CD14-positive monocyte (primary cell): Measurements from ENCODE around the gene GPAT3. TPM values are rescaled to one million over a fixed set of nuclear protein-coding genes. Genes with fewer than 3 reads are reported as not detected.
A peak's percentile ranks its signal among the peaks of the same experiment; 100 is the strongest.

Experiments used
- DNase-seq, 3 donors: peaks; one replicate each; pipeline ENCODE4 v3.0.0-alpha.2; 2011 to 2022
- H2AFZ ChIP-seq: 2 replicates; pipeline ENCODE4 v1.6.0; 2012; ENCODE audit warnings: mild to moderate bottlenecking, low read depth, low read length, inconsistent platforms; ENCODE audit not compliant: insufficient read depth, poor library complexity, severe bottlenecking
- H3K27ac ChIP-seq, 2 donors: 1 replicate in 1 of 2; 2 replicates in 1 of 2; pipeline ENCODE4 v1.5.1; 2012 to 2013; ENCODE audit warnings: low read length in 2 of 2, control low read depth in 1 of 2, inconsistent platforms in 1 of 2, low read depth in 1 of 2, mild to moderate bottlenecking in 1 of 2
- H3K27me3 ChIP-seq, 2 donors: one replicate each; pipeline versions ENCODE4 v1.6.0 to v1.6.1; 2011 to 2013; ENCODE audit warnings: low read length in 2 of 2; ENCODE audit not compliant: control insufficient read depth in 2 of 2, insufficient read depth in 2 of 2
- H3K36me3 ChIP-seq, 2 donors: replicated peaks in 1 of 2; 1 replicate in 1 of 2; 2 replicates in 1 of 2; pipeline versions ENCODE4 v1.5.1 to v1.6.1; 2012 to 2013; ENCODE audit warnings: low read length in 2 of 2, control low read depth in 1 of 2, inconsistent platforms in 1 of 2, mild to moderate bottlenecking in 1 of 2; ENCODE audit not compliant: insufficient read depth in 2 of 2, control insufficient read depth in 1 of 2
- H3K4me1 ChIP-seq, 2 donors: 1 replicate in 1 of 2; 2 replicates in 1 of 2; pipeline versions ENCODE4 v1.5.1 to v1.6.1; 2012 to 2013; ENCODE audit warnings: low read length in 2 of 2, control low read depth in 1 of 2, inconsistent platforms in 1 of 2, mild to moderate bottlenecking in 1 of 2, moderate library complexity in 1 of 2; ENCODE audit not compliant: insufficient read depth in 2 of 2, control insufficient read depth in 1 of 2
- H3K4me2 ChIP-seq: replicated peaks from 2 replicates; pipeline ENCODE3; 2012; ENCODE audit warnings: low read length, moderate library complexity, mild to moderate bottlenecking; ENCODE audit not compliant: poor library complexity, severe bottlenecking; ENCODE audit errors: extremely low read depth
- H3K4me3 ChIP-seq, 3 experiments: fragments of 200-600 bp in 1 of 3; sonication (generic) in 1 of 3; replicated peaks in 1 of 3; 1 replicate in 2 of 3; 2 replicates in 1 of 3; pipeline ENCODE4 v1.5.1; 2011 to 2013; ENCODE audit warnings: low read length in 3 of 3, mild to moderate bottlenecking in 3 of 3, control low read depth in 2 of 3, low read depth in 2 of 3, inconsistent platforms in 1 of 3, moderate library complexity in 1 of 3
- H3K79me2 ChIP-seq: 2 replicates; pipeline ENCODE4 v1.6.0; 2012; ENCODE audit warnings: mild to moderate bottlenecking, control low read depth, inconsistent platforms, low read length, moderate library complexity; ENCODE audit not compliant: insufficient read depth
- H3K9ac ChIP-seq: 2 replicates; pipeline ENCODE4 v1.6.0; 2017; ENCODE audit warnings: low read length, mild to moderate bottlenecking; ENCODE audit not compliant: insufficient read depth, poor library complexity, severe bottlenecking
- H3K9me3 ChIP-seq, 2 donors: replicated peaks in 1 of 2; 1 replicate in 1 of 2; 2 replicates in 1 of 2; pipeline versions ENCODE4 v1.5.1 to v1.6.1; 2012 to 2013; ENCODE audit warnings: low read length in 2 of 2, control low read depth in 1 of 2; ENCODE audit not compliant: control insufficient read depth in 1 of 2, insufficient read depth in 1 of 2
- H4K20me1 ChIP-seq: 2 replicates; pipeline ENCODE4 v1.6.0; 2012; ENCODE audit warnings: mild to moderate bottlenecking, low read length, control low read depth, moderate library complexity; ENCODE audit not compliant: insufficient read depth
- H3K27ac Mint-ChIP-seq, 7 donors: one replicate each; pipeline ENCODE4 v1.8.0; 2020; ENCODE audit warnings: mild to moderate bottlenecking in 7 of 7, mixed read lengths in 7 of 7, moderate library complexity in 6 of 7, inconsistent platforms in 2 of 7
- H3K27me3 Mint-ChIP-seq, 3 donors: one replicate each; pipeline ENCODE4 v1.8.0; 2021 to 2022; ENCODE audit warnings: low read depth in 3 of 3, mild to moderate bottlenecking in 3 of 3, mixed read lengths in 3 of 3, moderate library complexity in 3 of 3, inconsistent platforms in 1 of 3
- H3K36me3 Mint-ChIP-seq, 2 donors: one replicate each; pipeline ENCODE4 v1.8.0; 2020; ENCODE audit warnings: mixed read lengths in 2 of 2, inconsistent platforms in 1 of 2, mild to moderate bottlenecking in 1 of 2
- H3K4me1 Mint-ChIP-seq: one replicate; pipeline ENCODE4 v1.8.0; 2020; ENCODE audit warnings: mild to moderate bottlenecking, mixed read lengths
- H3K4me3 Mint-ChIP-seq, 2 donors: one replicate each; pipeline ENCODE4 v1.8.0; 2020; ENCODE audit warnings: mild to moderate bottlenecking in 2 of 2, mixed read lengths in 2 of 2, moderate library complexity in 1 of 2
- H3K9me3 Mint-ChIP-seq, 7 donors: one replicate each; pipeline ENCODE4 v1.8.0; 2020 to 2022; ENCODE audit warnings: mixed read lengths in 7 of 7, mild to moderate bottlenecking in 6 of 7, moderate library complexity in 6 of 7, inconsistent platforms in 2 of 7
- WGBS: methylation state at CpG from one replicate; pipeline ENCODE4 v1.1.5; 2013; ENCODE audit warnings: missing lambda C conversion rate; ENCODE audit not compliant: insufficient coverage; 5-methylcytosine and 5-hydroxymethylcytosine counted together
- intact Hi-C, 2 donors: fragments of 100-400 bp; cut with micrococcal nuclease; formaldehyde crosslinking; loops; one replicate each; pipeline versions ENCODE4 v1.15.0 to v1.15.1; 2023
- polyA plus RNA-seq, 3 donors: library from polyadenylated mRNA; depleted of rRNA in 1 of 3; unstranded in 2 of 3; stranded (reverse) in 1 of 3; fragments of 300-500 nt in 2 of 3; fragments of >200 nt in 1 of 3; fragmentation: Illumina TruSeq in 2 of 3; gene quantifications; 1 replicate in 2 of 3; 2 replicates in 1 of 3; pipeline ENCODE4 v1.2.3, GENCODE V29; 2012 to 2021
- TF ChIP-seq, protein P1 (sequence below): fragments of 200-600 bp; IDR thresholded peaks from one replicate; pipeline ENCODE4 v1.8.0; 2022; ENCODE audit warnings: antibody characterized with exemption, mild to moderate bottlenecking

GPAT3 gene
- polyA plus RNA-seq, 3 donors, result 20.9 to 46.2 (median 44.2) TPM

- H3K9ac ChIP-seq, result no peak overlapping the region
- Mint-ChIP-seq H3K27ac (peak overlapping the region; percentile 82 to 97 (median 94)), H3K36me3 (no peaks in the 10 kb centered on the region), H3K4me1 (peaks cover 25% of the 10 kb centered on the region), H3K4me3 (peak overlapping the region; percentile 63 to 79), H3K9me3 (peaks cover 0 to 4% (median 0%) of the 10 kb centered on the region in 7 donors), H3K27me3 (peaks cover 1 to 6% (median 4%) of the 10 kb centered on the region in 3 donors)
- TF ChIP-seq, protein P1, sequence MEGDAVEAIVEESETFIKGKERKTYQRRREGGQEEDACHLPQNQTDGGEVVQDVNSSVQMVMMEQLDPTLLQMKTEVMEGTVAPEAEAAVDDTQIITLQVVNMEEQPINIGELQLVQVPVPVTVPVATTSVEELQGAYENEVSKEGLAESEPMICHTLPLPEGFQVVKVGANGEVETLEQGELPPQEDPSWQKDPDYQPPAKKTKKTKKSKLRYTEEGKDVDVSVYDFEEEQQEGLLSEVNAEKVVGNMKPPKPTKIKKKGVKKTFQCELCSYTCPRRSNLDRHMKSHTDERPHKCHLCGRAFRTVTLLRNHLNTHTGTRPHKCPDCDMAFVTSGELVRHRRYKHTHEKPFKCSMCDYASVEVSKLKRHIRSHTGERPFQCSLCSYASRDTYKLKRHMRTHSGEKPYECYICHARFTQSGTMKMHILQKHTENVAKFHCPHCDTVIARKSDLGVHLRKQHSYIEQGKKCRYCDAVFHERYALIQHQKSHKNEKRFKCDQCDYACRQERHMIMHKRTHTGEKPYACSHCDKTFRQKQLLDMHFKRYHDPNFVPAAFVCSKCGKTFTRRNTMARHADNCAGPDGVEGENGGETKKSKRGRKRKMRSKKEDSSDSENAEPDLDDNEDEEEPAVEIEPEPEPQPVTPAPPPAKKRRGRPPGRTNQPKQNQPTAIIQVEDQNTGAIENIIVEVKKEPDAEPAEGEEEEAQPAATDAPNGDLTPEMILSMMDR, result no peak
- peak; percentile 87 to 93 (median 92) for DNase-seq
- H3K4me3 ChIP-seq, result peak overlapping the region in 2 of 3 experiments; percentile 25 to 62
- peaks cover 16 to 26% of the 10 kb centered on the region in 2 donors for H3K4me1 ChIP-seq
- WGBS, result 0% methylated on average over 2 of the region's 6 CpGs
- intact Hi-C loops, result loop anchor here in 1 of 2 donors (10.0 kb wide), 1 partner anchor 55 kb away; no protein-coding TSS in a partner anchor
- peak overlapping the region; percentile 51 to 79 for H3K27ac ChIP-seq
- H4K20me1 ChIP-seq, result no peaks in the 10 kb centered on the region
- H3K4me2 ChIP-seq, result peak overlapping the region; percentile 65
- H3K9me3 ChIP-seq, result no peaks in the 10 kb centered on the region
- peak overlapping the region; percentile 60 for H2AFZ ChIP-seq
- H3K27me3 ChIP-seq, result no peaks in the 10 kb centered on the region
- H3K36me3 ChIP-seq, result no peaks in the 10 kb centered on the region
- H3K79me2 ChIP-seq, result no peaks in the 10 kb centered on the region
Observed at GRCh38 chr4:83629945-83630721, 94.2 kb downstream of the GPAT3 start.

DNA sequence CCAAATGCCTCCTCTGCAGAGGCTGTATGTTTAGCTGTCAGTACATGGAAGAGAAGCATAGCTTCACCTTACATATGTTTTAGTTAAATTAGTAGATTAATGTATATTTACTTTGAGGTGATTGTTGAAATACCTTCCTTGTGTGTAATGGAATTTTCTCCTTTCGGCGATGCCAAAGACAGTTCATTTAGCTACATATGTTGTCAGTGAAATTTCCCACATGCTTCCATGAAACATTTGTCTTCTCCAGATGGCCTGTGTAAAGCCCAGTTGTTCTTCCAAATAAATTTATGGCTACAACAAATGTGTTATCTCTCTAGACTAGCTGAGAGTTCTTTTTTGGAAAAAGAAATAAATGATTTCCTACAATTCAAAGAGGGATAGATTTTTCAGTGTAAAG, 95.2 kb downstream of the GPAT3 start:
- WGBS, result no CpG with 5 or more reads among the region's 2 CpGs
- no peak overlapping the region for H3K27ac ChIP-seq

More for the DNA sequence above, 95.2 kb downstream of the GPAT3 start:
- Mint-ChIP-seq H3K27ac (no peak overlapping the region), H3K9me3 (peaks cover 0 to 4% (median 0%) of the 10 kb centered on the region in 7 donors), H3K4me1 (peaks cover 25% of the 10 kb centered on the region), H3K36me3 (no peaks in the 10 kb centered on the region), H3K27me3 (peaks cover 4% of the 10 kb centered on the region in 3 donors), H3K4me3 (no peak overlapping the region)
- Histone ChIP-seq H3K27me3 (no peaks in the 10 kb centered on the region), H3K9ac (no peak overlapping the region), H3K4me3 (no peak overlapping the region), H3K79me2 (no peaks in the 10 kb centered on the region), H2AFZ (no peak overlapping the region), H3K9me3 (no peaks in the 10 kb centered on the region), H3K4me1 (peaks cover 16 to 26% of the 10 kb centered on the region in 2 donors), H3K4me2 (no peak overlapping the region), H3K36me3 (no peaks in the 10 kb centered on the region), H4K20me1 (no peaks in the 10 kb centered on the region)
- intact Hi-C loops, result loop anchor here in 1 of 2 donors (10.0 kb wide), 1 partner anchor 56 kb away; no protein-coding TSS in a partner anchor
- DNase-seq, result no peak
- TF ChIP-seq, protein P1, result no peak
